Left ventricle myocardium inferior (tissue), 1 donor: ENCODE results near the gene NCR2. TPM values are rescaled to one million over a fixed set of nuclear protein-coding genes. Genes with fewer than 3 reads are reported as not detected.
A peak's percentile ranks its signal among the peaks of the same experiment; 100 is the strongest.

Experiments
- DNase-seq: peaks from one replicate; pipeline ENCODE4 v3.0.0-alpha.2; 2020
- H3K27ac ChIP-seq: fragments of 200-600 bp; replicated peaks from 2 replicates; pipeline ENCODE4 v1.8.0; 2021
- H3K27me3 ChIP-seq: fragments of 200-600 bp; 2 replicates; pipeline ENCODE4 v1.8.0; 2021; ENCODE audit warnings: low read depth
- H3K36me3 ChIP-seq: fragments of 200-600 bp; 2 replicates; pipeline ENCODE4 v1.8.0; 2021
- H3K4me1 ChIP-seq: fragments of 200-600 bp; 2 replicates; pipeline ENCODE4 v1.8.0; 2021
- H3K4me3 ChIP-seq: fragments of 200-600 bp; 2 replicates; pipeline ENCODE4 v1.8.0; 2021; ENCODE audit warnings: mild to moderate bottlenecking, moderate library complexity
- H3K9me3 ChIP-seq: fragments of 200-600 bp; replicated peaks from 2 replicates; pipeline ENCODE4 v1.8.0; 2021
- intact Hi-C: fragments of 100-400 bp; cut with micrococcal nuclease; formaldehyde crosslinking; loops from one replicate; pipeline ENCODE4 v1.11.0; 2022
- total RNA-seq: library from RNA; stranded (reverse); fragmentation: NEBNext Ultra II Directional; extraction: Animal tissue kit (Norgen Biotek cat#: 25700); gene quantifications from one replicate; pipeline ENCODE4 v1.2.1, GENCODE V29; 2021
- TF ChIP-seq, protein P1 (sequence below): fragments of 200-600 bp; IDR thresholded peaks from 2 replicates; pipeline ENCODE4 v1.8.0; 2021; ENCODE audit warnings: antibody characterized with exemption, mild to moderate bottlenecking, borderline replicate concordance
- donor health status: DM: no; HTN: yes; CAD: no; lungs with severe emphysema.

NCR2 gene
- total RNA-seq, 1 donor from 2014 or later, result not detected

DNA sequence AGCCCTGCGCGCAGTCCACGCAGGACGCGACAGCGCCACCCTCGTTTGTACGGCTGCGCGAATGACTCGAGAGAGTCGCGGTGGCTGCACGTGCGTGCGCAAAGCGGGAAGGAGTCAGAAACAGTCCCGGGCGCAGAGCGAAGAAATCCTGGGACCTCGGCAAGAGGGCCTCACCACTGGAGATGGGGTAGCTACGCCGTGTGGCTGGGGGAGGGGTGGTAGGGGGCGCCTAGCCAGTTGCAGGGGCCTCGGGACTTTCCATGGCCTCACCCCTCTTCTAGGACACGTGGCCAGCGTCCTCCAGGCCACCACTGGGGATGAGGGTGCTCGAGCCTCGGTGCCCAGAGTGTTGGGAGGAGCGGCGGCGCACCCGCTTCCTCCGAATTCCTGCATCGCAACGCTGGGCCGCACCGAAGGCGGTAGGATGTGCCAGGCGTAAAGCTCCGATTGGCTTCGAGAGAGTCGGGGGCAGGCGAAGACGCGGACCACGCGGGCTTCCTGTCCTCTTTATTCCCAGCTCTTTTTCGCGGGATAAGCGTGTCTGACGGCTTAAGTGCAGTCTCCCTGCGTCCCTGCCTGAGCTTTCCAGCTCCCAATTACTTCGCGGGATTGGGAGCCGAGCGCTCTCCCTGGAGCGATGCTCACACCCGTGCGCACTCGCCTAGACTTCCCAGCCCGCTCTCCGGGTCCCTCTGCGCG, 38.7 kb downstream of the NCR2 start:
- Histone ChIP-seq H3K36me3 (no peaks in the 10 kb centered on the region), H3K4me3 (peak overlapping the region; percentile 58), H3K27me3 (peaks cover 100% of the 10 kb centered on the region), H3K4me1 (peaks cover 51% of the 10 kb centered on the region), H3K27ac (no peak overlapping the region), H3K9me3 (no peaks in the 10 kb centered on the region)
- intact Hi-C loops, result no loop called here
- TF ChIP-seq, protein P1, sequence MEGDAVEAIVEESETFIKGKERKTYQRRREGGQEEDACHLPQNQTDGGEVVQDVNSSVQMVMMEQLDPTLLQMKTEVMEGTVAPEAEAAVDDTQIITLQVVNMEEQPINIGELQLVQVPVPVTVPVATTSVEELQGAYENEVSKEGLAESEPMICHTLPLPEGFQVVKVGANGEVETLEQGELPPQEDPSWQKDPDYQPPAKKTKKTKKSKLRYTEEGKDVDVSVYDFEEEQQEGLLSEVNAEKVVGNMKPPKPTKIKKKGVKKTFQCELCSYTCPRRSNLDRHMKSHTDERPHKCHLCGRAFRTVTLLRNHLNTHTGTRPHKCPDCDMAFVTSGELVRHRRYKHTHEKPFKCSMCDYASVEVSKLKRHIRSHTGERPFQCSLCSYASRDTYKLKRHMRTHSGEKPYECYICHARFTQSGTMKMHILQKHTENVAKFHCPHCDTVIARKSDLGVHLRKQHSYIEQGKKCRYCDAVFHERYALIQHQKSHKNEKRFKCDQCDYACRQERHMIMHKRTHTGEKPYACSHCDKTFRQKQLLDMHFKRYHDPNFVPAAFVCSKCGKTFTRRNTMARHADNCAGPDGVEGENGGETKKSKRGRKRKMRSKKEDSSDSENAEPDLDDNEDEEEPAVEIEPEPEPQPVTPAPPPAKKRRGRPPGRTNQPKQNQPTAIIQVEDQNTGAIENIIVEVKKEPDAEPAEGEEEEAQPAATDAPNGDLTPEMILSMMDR, result no peak
- no peak for DNase-seq

DNA sequence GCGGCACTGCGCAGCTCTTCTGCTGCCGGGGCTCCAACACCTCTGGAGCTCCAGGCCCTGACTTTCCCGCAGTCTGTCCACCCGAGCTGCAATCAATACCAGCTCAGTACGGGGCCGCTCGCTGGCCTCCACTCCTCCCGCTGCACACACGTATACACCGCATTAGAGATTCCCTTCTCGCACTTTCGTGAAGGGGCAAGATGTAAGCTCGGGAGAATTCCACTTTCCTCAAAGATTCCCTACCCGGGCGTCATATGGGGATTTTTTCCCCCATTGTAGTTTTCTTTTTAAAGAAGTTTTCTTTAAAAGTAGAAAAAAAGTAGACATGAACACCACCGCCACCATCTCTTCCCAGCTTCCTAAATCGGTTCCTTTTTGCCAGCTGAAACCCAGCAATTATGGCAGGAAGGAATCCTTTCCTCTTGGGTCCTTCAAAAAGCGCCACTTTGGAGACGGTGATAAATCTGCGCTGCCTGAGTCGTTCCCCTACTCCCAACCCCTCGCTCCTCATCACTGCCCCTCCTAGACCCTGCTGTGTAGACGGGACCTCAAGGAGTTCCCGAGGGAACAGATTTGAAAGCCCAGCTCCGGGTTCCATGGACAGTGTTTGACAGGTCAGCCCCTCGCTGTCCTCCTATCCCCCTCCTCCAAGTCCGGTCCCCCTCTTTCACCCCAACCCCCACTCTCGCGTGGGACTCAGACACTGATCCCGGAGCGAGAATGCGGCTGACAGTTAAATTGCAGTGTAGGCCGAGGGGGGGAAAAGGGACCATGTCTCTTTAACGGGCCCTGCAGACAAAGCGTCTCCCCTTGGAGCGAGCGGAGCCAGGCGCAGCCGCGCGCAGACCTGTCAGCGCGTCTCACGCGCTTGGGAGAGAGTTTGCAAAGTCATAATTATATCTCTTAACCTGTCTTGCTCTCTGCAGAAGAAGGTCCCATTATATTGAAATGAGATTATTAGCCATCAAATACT, 39.5 kb downstream of the NCR2 start:
- intact Hi-C loops, result no loop called here
- H3K27me3 ChIP-seq, result peaks cover 95% of the 10 kb centered on the region
- no peak for DNase-seq
- TF ChIP-seq, protein P1, result no peak
- peaks cover 48% of the 10 kb centered on the region for H3K4me1 ChIP-seq
- H3K27ac ChIP-seq, result no peak overlapping the region
- H3K9me3 ChIP-seq, result no peaks in the 10 kb centered on the region
- peak overlapping the region; percentile 58 for H3K4me3 ChIP-seq
- no peaks in the 10 kb centered on the region for H3K36me3 ChIP-seq

DNA sequence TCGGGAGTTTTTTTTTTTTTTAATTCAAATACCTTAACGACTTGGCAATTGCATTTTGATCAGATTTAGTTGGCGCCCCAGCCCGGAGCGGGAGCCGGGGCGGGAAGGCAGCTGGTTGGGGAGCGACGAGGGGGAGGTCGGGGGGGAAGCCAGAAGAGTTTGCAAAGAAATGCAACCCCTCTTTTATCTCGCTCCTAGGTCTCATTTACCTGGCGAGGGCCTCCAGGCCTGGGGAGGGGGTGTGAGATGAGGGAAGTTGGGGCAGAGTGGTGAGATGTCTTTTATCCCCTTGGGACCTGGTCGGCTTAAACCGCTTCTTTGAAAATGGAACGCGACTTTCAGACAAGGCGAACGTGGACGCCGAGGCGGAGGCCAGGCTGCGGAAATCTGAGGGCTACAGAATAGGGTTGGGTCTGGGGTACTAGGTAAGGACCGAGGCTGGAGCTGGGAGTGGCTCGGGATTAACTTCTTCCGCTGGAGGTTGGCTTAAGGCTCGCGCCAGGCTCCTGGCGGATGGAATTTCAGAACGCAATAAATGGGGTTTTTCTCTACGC, 40.3 kb downstream of the NCR2 start:
- H3K4me1 ChIP-seq, result peaks cover 48% of the 10 kb centered on the region
- H3K9me3 ChIP-seq, result no peaks in the 10 kb centered on the region
- peak overlapping the region; percentile 58 for H3K4me3 ChIP-seq
- TF ChIP-seq, protein P1, result no peak
- peaks cover 87% of the 10 kb centered on the region for H3K27me3 ChIP-seq
- H3K36me3 ChIP-seq, result no peaks in the 10 kb centered on the region
- no peak overlapping the region for H3K27ac ChIP-seq
- intact Hi-C loops, result no loop called here
- no peak for DNase-seq

DNA sequence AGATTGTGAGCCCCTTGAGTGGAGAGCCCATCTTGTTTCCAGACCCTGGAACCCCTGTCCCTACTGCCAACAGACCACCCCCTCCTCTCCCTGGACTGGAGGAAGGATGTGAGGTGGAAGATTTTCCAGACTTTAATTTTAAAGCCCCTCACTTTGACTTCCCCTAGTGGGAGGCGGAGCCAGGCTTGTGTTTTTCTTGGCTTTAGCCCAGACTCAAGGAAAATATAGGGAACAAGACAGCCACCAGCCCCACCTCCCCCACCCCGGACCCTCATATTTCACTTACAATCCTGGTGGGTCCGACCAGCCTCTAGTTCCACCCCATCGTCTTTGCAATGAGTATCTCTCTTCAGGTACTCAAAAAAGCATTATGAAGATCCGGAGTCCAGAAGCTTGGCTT, 40.8 kb downstream of the NCR2 start:
- intact Hi-C loops, result no loop called here
- H3K36me3 ChIP-seq, result no peaks in the 10 kb centered on the region
- H3K9me3 ChIP-seq, result no peaks in the 10 kb centered on the region
- H3K27me3 ChIP-seq, result peaks cover 82% of the 10 kb centered on the region
- H3K27ac ChIP-seq, result no peak overlapping the region
- no peak for DNase-seq
- TF ChIP-seq, protein P1, result no peak
- peaks cover 48% of the 10 kb centered on the region for H3K4me1 ChIP-seq
- no peak overlapping the region for H3K4me3 ChIP-seq

DNA sequence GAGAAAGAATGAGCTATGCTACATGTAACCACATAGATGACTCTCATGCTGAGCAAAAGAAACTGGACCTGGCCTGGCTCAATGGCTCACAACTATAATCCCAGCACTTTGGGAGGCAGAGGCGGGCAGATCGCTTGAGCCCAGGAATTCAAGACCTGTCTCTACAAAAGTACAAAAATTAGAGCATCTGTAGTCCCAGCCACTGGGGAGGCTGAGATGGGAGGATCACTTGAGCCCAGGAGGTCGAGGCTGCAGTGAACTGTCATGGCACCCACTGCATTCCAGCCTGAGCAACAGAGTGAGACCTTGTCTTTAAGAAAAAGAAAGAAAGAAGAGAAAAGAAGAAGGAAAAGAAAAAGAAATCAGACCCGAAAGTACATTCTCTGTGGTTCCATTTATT, 41.7 kb downstream of the NCR2 start:
- intact Hi-C loops, result no loop called here
- peaks cover 80% of the 10 kb centered on the region for H3K27me3 ChIP-seq
- no peak for DNase-seq

More for the DNA sequence above, 41.7 kb downstream of the NCR2 start:
- Histone ChIP-seq H3K27ac (no peak overlapping the region), H3K36me3 (no peaks in the 10 kb centered on the region), H3K4me3 (no peak overlapping the region), H3K4me1 (peaks cover 39% of the 10 kb centered on the region), H3K9me3 (no peaks in the 10 kb centered on the region)
- TF ChIP-seq, protein P1, result no peak
